H1 (cell line): ENCODE measurements around the gene CAB39L. TPM values are rescaled to one million over a fixed set of nuclear protein-coding genes. Genes with fewer than 3 reads are reported as not detected.

Experiments used
- E2F6 ChIP-seq: IDR thresholded peaks from 2 replicates; pipeline ENCODE4 v1.6.1; 2012; ENCODE audit warnings: inconsistent platforms
- RXRA ChIP-seq: IDR thresholded peaks from 2 replicates; pipeline ENCODE4 v1.6.1; 2011; ENCODE audit warnings: low read depth, mild to moderate bottlenecking, low read length, moderate library complexity; ENCODE audit not compliant: insufficient read depth
- TAF7 ChIP-seq: optimal IDR thresholded peaks from 2 replicates; pipeline ENCODE3; 2011; ENCODE audit warnings: low read depth, mild to moderate bottlenecking, inconsistent platforms, low read length, moderate library complexity, borderline replicate concordance
- polyA plus RNA-seq, 7 experiments: library from polyadenylated mRNA; depleted of rRNA in 3 of 7; stranded (reverse) in 5 of 7; unstranded in 2 of 7; fragments of >200 nt in 5 of 7; fragments of 200-250 nt in 2 of 7; gene quantifications; 1 replicate in 5 of 7; 2 replicates in 1 of 7; 4 replicates in 1 of 7; pipeline versions ENCODE4 v1.2.1 to v1.2.3, GENCODE V29; 2011 to 2013; ENCODE audit warnings: missing spikeins in 2 of 7, mixed read lengths in 2 of 7
- total RNA-seq: library from RNA; stranded (reverse); fragmentation: NEBNext Ultra II Directional; extraction: Animal tissue kit (Norgen Biotek cat#: 25700); gene quantifications from 2 replicates; pipeline ENCODE4 v1.2.1, GENCODE V29; 2021

Gene CAB39L
- total and polyA plus RNA-seq, 2 of the 8 experiments (the other 6 are each of a cell fraction or from before 2014, with no cell fraction given), result 2.5 to 4.8 TPM

- TF ChIP-seq E2F6, result no peak
- TF ChIP-seq TAF7, result no peak
- TF ChIP-seq RXRA, result no peak
- TF ChIP-seq, all 59 proteins: peak for 0
Measured at GRCh38 chr13:49311816-49312215, 132.0 kb downstream of the CAB39L start (continued).
